K562 (cell line): Measurements from ENCODE around the gene C1orf198. TPM values are rescaled to one million over a fixed set of nuclear protein-coding genes. Genes with fewer than 3 reads are reported as not detected.

Experiments
- CC2D1A ChIP-seq: fragments of 450-650 bp; IDR thresholded peaks from 2 replicates; pipeline ENCODE4 v1.6.1; 2017; ENCODE audit warnings: mild to moderate bottlenecking
- NRF1 ChIP-seq, 2 experiments: fragments of 450-650 bp; IDR thresholded peaks in 1 of 2; conservative IDR thresholded peaks in 1 of 2; 2 replicates each; pipeline ENCODE4 v1.6.1; 2014; ENCODE audit warnings: mild to moderate bottlenecking in 2 of 2
- RAD21 ChIP-seq, 2 experiments: fragments of 250-450 bp in 1 of 2; fragments of 450-650 bp in 1 of 2; sonication (Bioruptor Pico) in 1 of 2; formaldehyde crosslinking in 1 of 2; IDR thresholded peaks in 1 of 2; conservative IDR thresholded peaks in 1 of 2; 2 replicates each; pipeline versions ENCODE4 v1.4.0 to v1.8.0; 2020 to 2022; ENCODE audit warnings: mild to moderate bottlenecking in 2 of 2, moderate library complexity in 1 of 2
- RBFOX2 ChIP-seq: fragments of 200-400 bp; formaldehyde crosslinking; IDR thresholded peaks from 2 replicates; pipeline ENCODE4 v1.6.1; 2017; ENCODE audit warnings: low read depth, mild to moderate bottlenecking, low read length, moderate library complexity
- RBM17 ChIP-seq: fragments of 200-400 bp; formaldehyde crosslinking; IDR thresholded peaks from 2 replicates; pipeline ENCODE4 v1.6.1; 2017; ENCODE audit warnings: low read depth, mild to moderate bottlenecking, low read length, borderline replicate concordance
- SMARCA4 ChIP-seq: fragments of 450-650 bp; IDR thresholded peaks from 2 replicates; pipeline ENCODE4 v1.6.1; 2016
- TAF9B ChIP-seq: fragments of 450-650 bp; IDR thresholded peaks from 2 replicates; pipeline ENCODE4 v1.6.1; 2018; ENCODE audit warnings: mild to moderate bottlenecking; ENCODE audit not compliant: partially characterized antibody
- TAL1 ChIP-seq: fragments of 450-650 bp; IDR thresholded peaks from 2 replicates; pipeline ENCODE4 v1.6.1; 2016; ENCODE audit warnings: mild to moderate bottlenecking
- ZFPM2 ChIP-seq: fragments of 250-450 bp; sonication (Bioruptor Pico); IDR thresholded peaks from 2 replicates; pipeline ENCODE4 v1.5.1; 2022; ENCODE audit warnings: mild to moderate bottlenecking
- ZNF212 ChIP-seq: fragments of 450-650 bp; formaldehyde crosslinking; IDR thresholded peaks from 2 replicates; pipeline ENCODE4 v1.4.0; 2020; ENCODE audit warnings: mild to moderate bottlenecking
- ZNF24 ChIP-seq: fragments of 450-650 bp; IDR thresholded peaks from 2 replicates; pipeline ENCODE4 v1.6.1; 2016
- ZNF318 ChIP-seq, 2 experiments: fragments of 450-650 bp; IDR thresholded peaks; 2 replicates each; pipeline ENCODE4 v1.6.1; 2016; ENCODE audit warnings: mild to moderate bottlenecking in 2 of 2, borderline replicate concordance in 1 of 2, low read depth in 1 of 2, moderate library complexity in 1 of 2
- ZNF518B ChIP-seq: fragments of 250-450 bp; sonication (Bioruptor Pico); IDR thresholded peaks from 2 replicates; pipeline ENCODE4 v1.5.0; 2021; ENCODE audit warnings: mild to moderate bottlenecking, moderate library complexity
- ZNF639 ChIP-seq, 2 experiments: fragments of 200-800 bp in 1 of 2; sonication (Bioruptor generic) in 1 of 2; sonication (generic) in 1 of 2; formaldehyde crosslinking in 1 of 2; IDR thresholded peaks in 1 of 2; conservative IDR thresholded peaks in 1 of 2; 2 replicates each; pipeline versions ENCODE4 v1.5.0 to v1.6.1; 2016 to 2020; ENCODE audit warnings: missing compliant biosample characterization in 1 of 2, missing genetic modification characterization in 1 of 2, missing genetic modification reagents in 1 of 2
- polyA plus RNA-seq, 8 experiments: library from polyadenylated mRNA; depleted of rRNA in 4 of 8; stranded (reverse) in 5 of 8; unstranded in 3 of 8; fragments of >200 nt; fragmentation: Nextera tagmentation in 2 of 8; fragmentation: Illumina TruSeq in 1 of 8; extraction: Ambion mirVana in 2 of 8; extraction: Trizol in 1 of 8; gene quantifications; 2 replicates each; pipeline versions ENCODE4 v1.2.1 to v1.2.3, GENCODE V29; 2011 to 2014; ENCODE audit warnings: inconsistent platforms in 1 of 8, missing spikeins in 1 of 8
- total RNA-seq, 7 experiments: library from RNA; depleted of rRNA in 6 of 7; stranded (reverse); fragments of >200 nt in 6 of 7; fragmentation: Illumina TruSeq in 2 of 7; extraction: Trizol in 2 of 7; gene quantifications; 2 replicates each; pipeline versions ENCODE4 v1.2.1 to v1.2.3, GENCODE V29; 2011 to 2021; ENCODE audit warnings: low replicate concordance in 1 of 7

The C1orf198 gene
- total and polyA plus RNA-seq, 9 of the 15 experiments (the other 6 are each of a cell fraction or from before 2014, with no cell fraction given), result 2.0 to 15.1 (median 10.4) TPM

GRCh38 chr1:230867101-230867902 is 1.0 kb downstream of the C1orf198 start (continued):
- no peak; a peak in 2 of 4 replicates for TF ChIP-seq ZNF639 (CRISPR knock-in tag; conservative IDR thresholded peaks at IDR 0.05 in 1 of 2, IDR thresholded peaks at IDR 0.05 in 1 of 2)
- no peak for TF ChIP-seq ZNF518B
- TF ChIP-seq ZFPM2 (CRISPR knock-in tag), result no peak
- TF ChIP-seq RAD21 (CRISPR knock-in tag; conservative IDR thresholded peaks at IDR 0.05 in 1 of 2, IDR thresholded peaks at IDR 0.05 in 1 of 2), result no peak
- TF ChIP-seq RBFOX2, result no peak
- no peak for TF ChIP-seq ZNF24
- TF ChIP-seq TAL1, result 0 out of 2 replicates have a peak, but pooled peaks have one; percentile 26
- 0 out of 2 replicates have a peak, but pooled peaks have one; percentile 12 for TF ChIP-seq SMARCA4
- no peak for TF ChIP-seq TAF9B
- no peak for TF ChIP-seq CC2D1A
- no peak for TF ChIP-seq ZNF318 (IDR thresholded peaks at IDR 0.05; ENCODE audit: borderline replicate concordance in 1 of 2, low read depth in 1 of 2)
- TF ChIP-seq ZNF212 (CRISPR knock-in tag), result no peak
- TF ChIP-seq NRF1 (conservative IDR thresholded peaks at IDR 0.05 in 1 of 2, IDR thresholded peaks at IDR 0.05 in 1 of 2), result no peak
- TF ChIP-seq RBM17, result no peak
